HCT116 (cell line): ENCODE results near the gene SEMA5B. TPM values are rescaled to one million over a fixed set of nuclear protein-coding genes. Genes with fewer than 3 reads are reported as not detected.

Experiments
- ATAC-seq: fragments of 200-7000 bp; cut with Tn5 transposase; 2 replicates; pipeline ENCODE4 v1.9.1; 2020; ENCODE audit warnings: mild to moderate bottlenecking, moderate library complexity
- BruUV-seq: library from RNA; stranded (reverse); fragments of 400-500 nt; replicated peaks from 2 replicates; lab custom pipeline; 2021; lab: Mats Ljungman, UMichigan
- CTCF ChIA-PET: fragments of 300-600 bp; sonication (Branson Sonifier 250); formaldehyde crosslinking; loops from one replicate; lab custom pipeline; 2021; ENCODE audit warnings: antibody characterized with exemption; lab: Charles Lee
- POLR2A ChIA-PET: fragments of 300-600, 350-600 bp; sonication (Branson Sonifier 250); formaldehyde crosslinking; loops from one replicate; lab custom pipeline; 2021; ENCODE audit warnings: antibody characterized with exemption; lab: Charles Lee
- RAD21 ChIA-PET, 2 experiments: fragments of 300-600 bp; sonication (Branson Sonifier 250); formaldehyde crosslinking; loops; one replicate each; lab custom pipeline; 2023; ENCODE audit warnings: low total read pairs in 2 of 2; ENCODE audit not compliant: uncharacterized antibody in 2 of 2, unreplicated experiment in 2 of 2, low non-redundant PET in 1 of 2; lab: Charles Lee
- DNase-seq: peaks from one replicate; pipeline ENCODE4 v3.0.0-alpha.2; 2010; ENCODE audit warnings: low read depth, low spot score
- H2AFZ ChIP-seq: fragments of 200-600 bp; shearing (Covaris generic), sonication (generic); 2 replicates; pipeline ENCODE4 v1.6.1; 2017; ENCODE audit warnings: low read depth, mixed run types, mixed read lengths, antibody characterized with exemption, low read length; ENCODE audit not compliant: poor library complexity, severe bottlenecking
- H3K27ac ChIP-seq: 2 replicates; pipeline ENCODE4 v1.5.1; 2012; ENCODE audit warnings: low read depth, low read length
- H3K27me3 ChIP-seq: fragments of 200-600 bp; sonication (generic); 2 replicates; pipeline ENCODE4 v1.6.1; 2016; ENCODE audit warnings: mixed run types, low read length, mixed read lengths; ENCODE audit not compliant: insufficient read depth
- H3K36me3 ChIP-seq, 2 experiments: fragments of 200-500 bp in 1 of 2; fragments of 200-600 bp in 1 of 2; sonication (Bioruptor generic) in 1 of 2; sonication (generic) in 1 of 2; 2 replicates each; pipeline versions ENCODE4 v1.5.1 to v1.6.1; 2014 to 2016; ENCODE audit warnings: low read length in 2 of 2, inconsistent platforms in 1 of 2, mixed read lengths in 1 of 2, mixed run types in 1 of 2; ENCODE audit not compliant: insufficient read depth in 2 of 2, control insufficient read depth in 1 of 2
- H3K4me1 ChIP-seq, 2 experiments: fragments of 200-600 bp in 1 of 2; sonication (generic) in 1 of 2; 2 replicates each; pipeline versions ENCODE4 v1.5.1 to v1.6.1; 2012 to 2017; ENCODE audit warnings: low read length in 2 of 2, inconsistent platforms in 1 of 2, mild to moderate bottlenecking in 1 of 2, mixed read lengths in 1 of 2, mixed run types in 1 of 2, moderate library complexity in 1 of 2; ENCODE audit not compliant: insufficient read depth in 2 of 2, control insufficient read depth in 1 of 2
- H3K4me2 ChIP-seq: fragments of 200-600 bp; sonication (generic); 2 replicates; pipeline ENCODE4 v1.6.1; 2017; ENCODE audit warnings: mixed run types, low read length, mixed read lengths
- H3K4me3 ChIP-seq, 2 experiments: fragments of 200-600 bp in 1 of 2; sonication (generic) in 1 of 2; replicated peaks in 1 of 2; 2 replicates each; pipeline ENCODE4 v1.5.1; 2011 to 2016; ENCODE audit warnings: low read length in 2 of 2, control low read depth in 1 of 2, low read depth in 1 of 2, mild to moderate bottlenecking in 1 of 2, mixed read lengths in 1 of 2, mixed run types in 1 of 2
- H3K79me2 ChIP-seq: fragments of 200-600 bp; sonication (generic); 2 replicates; pipeline ENCODE4 v1.6.1; 2017; ENCODE audit warnings: mild to moderate bottlenecking, mixed run types, low read length, moderate library complexity, mixed read lengths; ENCODE audit not compliant: insufficient read depth
- H3K9ac ChIP-seq: fragments of 200-600 bp; sonication (generic); 2 replicates; pipeline ENCODE4 v1.6.1; 2016; ENCODE audit warnings: low read length, mixed read lengths
- H3K9me2 ChIP-seq: fragments of 200-600 bp; sonication (generic), shearing (Covaris generic); 2 replicates; pipeline ENCODE4 v1.6.1; 2017; ENCODE audit warnings: mixed run types, mild to moderate bottlenecking, moderate library complexity; ENCODE audit not compliant: insufficient read depth
- H3K9me3 ChIP-seq, 2 experiments: fragments of 200-500 bp in 1 of 2; fragments of 200-600 bp in 1 of 2; sonication (Bioruptor generic) in 1 of 2; sonication (generic) in 1 of 2; 2 replicates each; pipeline ENCODE4 v1.6.1; 2014 to 2017; ENCODE audit warnings: low read length in 2 of 2, mixed read lengths in 2 of 2, inconsistent platforms in 1 of 2, low read depth in 1 of 2, mild to moderate bottlenecking in 1 of 2, mixed run types in 1 of 2, moderate library complexity in 1 of 2; ENCODE audit not compliant: control insufficient read depth in 1 of 2, insufficient read depth in 1 of 2
- H4K20me1 ChIP-seq: fragments of 200-600 bp; sonication (generic), shearing (Covaris generic); 2 replicates; pipeline ENCODE4 v1.6.1; 2017; ENCODE audit warnings: mixed run types, mild to moderate bottlenecking, moderate library complexity; ENCODE audit not compliant: insufficient read depth
- CEBPB ChIP-seq: IDR thresholded peaks from 2 replicates; pipeline ENCODE4 v1.6.1; 2012; ENCODE audit warnings: low read depth
- ELF1 ChIP-seq: IDR thresholded peaks from 2 replicates; pipeline ENCODE4 v1.6.1; 2012; ENCODE audit warnings: low read depth, borderline replicate concordance
- SIN3A ChIP-seq: IDR thresholded peaks from 2 replicates; pipeline ENCODE4 v1.6.1; 2012; ENCODE audit warnings: low read depth
- SP1 ChIP-seq: IDR thresholded peaks from 2 replicates; pipeline ENCODE4 v1.6.1; 2012; ENCODE audit warnings: low read depth
- SRF ChIP-seq: IDR thresholded peaks from 2 replicates; pipeline ENCODE4 v1.6.1; 2012; ENCODE audit warnings: low read depth
- intact Hi-C: fragments of 100-400 bp; cut with micrococcal nuclease; formaldehyde crosslinking; loops from 2 replicates; pipeline ENCODE4 v1.10.0; 2022
- total RNA-seq: library from RNA; stranded (reverse); gene quantifications from one replicate; pipeline ENCODE4 v1.2.1, GENCODE V29; 2021; ENCODE audit not compliant: unreplicated experiment
- TF ChIP-seq, protein P1 (sequence below): IDR thresholded peaks from 2 replicates; pipeline ENCODE4 v1.6.1; 2012

The SEMA5B gene
- total RNA-seq, 1 experiment from 2014 or later, result 0.15 TPM

DNA sequence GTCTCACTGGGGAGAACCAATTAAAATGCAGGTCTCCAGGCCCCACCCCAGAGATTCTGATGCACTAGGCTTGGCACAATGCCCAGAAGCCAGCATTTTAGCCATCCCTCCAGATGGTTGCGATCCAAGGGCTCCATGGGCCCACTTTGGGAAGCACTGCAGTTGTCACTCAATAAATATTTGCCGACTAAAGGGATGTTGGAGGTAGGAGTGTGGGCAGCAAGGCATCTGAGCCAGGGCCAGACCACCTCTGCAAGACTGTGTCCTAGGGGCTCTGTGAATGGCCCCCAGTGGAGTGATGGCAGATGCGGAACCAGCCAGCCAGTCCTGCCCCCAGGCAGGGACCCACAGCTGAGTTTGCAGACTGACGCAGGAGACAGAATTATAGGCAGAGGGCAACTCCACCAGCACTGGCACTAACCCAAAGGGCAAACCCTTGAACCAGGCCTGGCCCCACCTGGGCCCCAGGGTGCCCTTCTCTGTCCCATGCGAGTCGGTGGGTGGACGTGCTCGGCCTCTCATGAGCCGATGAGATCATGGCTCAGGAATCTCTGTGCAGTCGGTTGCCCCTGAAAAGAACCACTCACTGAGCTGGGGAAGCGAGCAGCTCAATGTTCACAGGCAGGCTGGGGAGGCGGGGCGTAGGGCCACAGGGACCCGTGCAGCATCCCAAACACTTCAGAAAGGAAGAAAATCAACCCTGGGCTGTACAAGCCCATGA, 49.7 kb downstream of the SEMA5B start:
- ChIA-PET RAD21 (no interaction called here), CTCF (no interaction called here), POLR2A (no interaction called here)
- no peak overlapping the region for H2AFZ ChIP-seq
- H3K27me3 ChIP-seq, result no peaks in the 10 kb centered on the region
- BruUV-seq, result no TSS peak
- H3K9me3 ChIP-seq, result no peaks in the 10 kb centered on the region
- H3K36me3 ChIP-seq, result no peaks in the 10 kb centered on the region
- H4K20me1 ChIP-seq, result no peaks in the 10 kb centered on the region
- no peak overlapping the region for H3K9ac ChIP-seq
- peaks cover 0 to 9% of the 10 kb centered on the region in 2 experiments; a peak in 2 of 4 replicates for H3K4me1 ChIP-seq
- DNase-seq (no peak), ATAC-seq (peak; percentile 37; the same call in 1 of the 2 replicates)
- H3K79me2 ChIP-seq, result no peaks in the 10 kb centered on the region
- H3K9me2 ChIP-seq, result no peaks in the 10 kb centered on the region
- H3K27ac ChIP-seq, result no peak overlapping the region
- H3K4me3 ChIP-seq, result no peak overlapping the region
- intact Hi-C loops, result no loop called here
- TF ChIP-seq CEBPB (no peak), ELF1 (no peak), SP1 (peak; percentile 32; the same call in 1 of the 2 replicates)
- TF ChIP-seq, protein P1, sequence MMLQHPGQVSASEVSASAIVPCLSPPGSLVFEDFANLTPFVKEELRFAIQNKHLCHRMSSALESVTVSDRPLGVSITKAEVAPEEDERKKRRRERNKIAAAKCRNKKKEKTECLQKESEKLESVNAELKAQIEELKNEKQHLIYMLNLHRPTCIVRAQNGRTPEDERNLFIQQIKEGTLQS, result no peak
- peak overlapping the region; percentile 40 for H3K4me2 ChIP-seq

DNA sequence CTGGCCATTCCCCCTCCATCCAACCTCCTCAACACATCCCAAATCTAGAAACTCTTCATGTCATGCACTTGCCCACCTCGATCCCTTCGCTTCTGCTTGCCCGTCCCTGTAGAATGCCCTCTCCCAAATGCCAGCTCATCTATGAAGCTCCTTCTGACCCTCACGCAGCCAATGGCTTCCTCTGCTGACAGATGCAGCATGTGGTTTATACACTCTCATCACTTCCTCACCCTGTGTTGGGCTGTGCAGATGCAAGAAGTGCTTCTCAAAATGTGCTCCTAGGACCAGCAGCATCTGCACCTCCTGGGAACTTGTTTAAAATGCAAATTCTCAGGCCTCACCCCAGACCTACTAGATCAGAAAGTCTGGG, 51.7 kb downstream of the SEMA5B start:
- Histone ChIP-seq H3K9me2 (no peaks in the 10 kb centered on the region), H3K36me3 (no peaks in the 10 kb centered on the region), H3K4me1 (peaks cover 0 to 9% of the 10 kb centered on the region in 2 experiments; a peak in 2 of 4 replicates), H3K9me3 (no peaks in the 10 kb centered on the region), H3K4me3 (no peak overlapping the region), H2AFZ (no peak overlapping the region), H4K20me1 (no peaks in the 10 kb centered on the region), H3K4me2 (no peak overlapping the region), H3K79me2 (no peaks in the 10 kb centered on the region), H3K27me3 (no peaks in the 10 kb centered on the region), H3K9ac (no peak overlapping the region), H3K27ac (no peak overlapping the region)
- TF ChIP-seq SIN3A, result no peak
- TF ChIP-seq, protein P1, result no peak
- no peak for TF ChIP-seq SRF
- intact Hi-C loops, result no loop called here
- BruUV-seq, result no TSS peak
- ChIA-PET RAD21 (no interaction called here), POLR2A (no interaction called here), CTCF (no interaction called here)
- ATAC-seq (no peak), DNase-seq (no peak)
